Measurements from ENCODE around the gene PSRC1.

DNA sequence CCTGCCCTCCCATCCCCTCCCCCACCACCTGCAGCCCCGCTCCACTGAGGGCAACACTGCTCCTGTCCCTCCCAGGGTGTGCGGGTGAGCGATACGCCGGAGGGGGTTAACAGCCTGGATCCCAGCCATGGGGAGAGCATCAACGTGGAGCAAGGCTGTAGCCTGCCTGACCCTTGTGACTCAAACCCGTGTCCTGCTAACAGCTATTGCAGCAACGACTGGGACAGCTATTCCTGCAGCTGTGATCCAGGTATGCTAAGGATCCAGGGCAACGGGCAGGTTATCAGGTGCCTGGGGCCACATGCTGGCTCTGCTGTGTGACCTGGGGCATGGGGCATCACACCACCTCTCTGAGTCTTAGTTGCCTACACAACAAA, 18.6 kb downstream of the PSRC1 start:
- TF ChIP-seq, protein P1, sequence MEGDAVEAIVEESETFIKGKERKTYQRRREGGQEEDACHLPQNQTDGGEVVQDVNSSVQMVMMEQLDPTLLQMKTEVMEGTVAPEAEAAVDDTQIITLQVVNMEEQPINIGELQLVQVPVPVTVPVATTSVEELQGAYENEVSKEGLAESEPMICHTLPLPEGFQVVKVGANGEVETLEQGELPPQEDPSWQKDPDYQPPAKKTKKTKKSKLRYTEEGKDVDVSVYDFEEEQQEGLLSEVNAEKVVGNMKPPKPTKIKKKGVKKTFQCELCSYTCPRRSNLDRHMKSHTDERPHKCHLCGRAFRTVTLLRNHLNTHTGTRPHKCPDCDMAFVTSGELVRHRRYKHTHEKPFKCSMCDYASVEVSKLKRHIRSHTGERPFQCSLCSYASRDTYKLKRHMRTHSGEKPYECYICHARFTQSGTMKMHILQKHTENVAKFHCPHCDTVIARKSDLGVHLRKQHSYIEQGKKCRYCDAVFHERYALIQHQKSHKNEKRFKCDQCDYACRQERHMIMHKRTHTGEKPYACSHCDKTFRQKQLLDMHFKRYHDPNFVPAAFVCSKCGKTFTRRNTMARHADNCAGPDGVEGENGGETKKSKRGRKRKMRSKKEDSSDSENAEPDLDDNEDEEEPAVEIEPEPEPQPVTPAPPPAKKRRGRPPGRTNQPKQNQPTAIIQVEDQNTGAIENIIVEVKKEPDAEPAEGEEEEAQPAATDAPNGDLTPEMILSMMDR (IDR thresholded peaks at IDR 0.05): no peak
- TF ChIP-seq POLR2A (IDR thresholded peaks at IDR 0.05): no peak
